Stomach (tissue), 4 donors: ENCODE measurements around the gene ZPR1.

Experiments
- EP300 ChIP-seq: sonication (generic); formaldehyde crosslinking; IDR thresholded peaks from one replicate; pipeline ENCODE4 v1.6.1; 2017; ENCODE audit warnings: antibody characterized with exemption
- POLR2AphosphoS5 ChIP-seq, 3 donors: sonication (generic); formaldehyde crosslinking; IDR thresholded peaks; one replicate each; pipeline ENCODE4 v1.6.1; 2016; ENCODE audit warnings: antibody characterized with exemption in 3 of 3
- TF ChIP-seq, protein P1 (sequence below), 7 experiments: fragments of 450-650 bp in 4 of 7; fragments of 200-600 bp in 3 of 7; sonication (generic) in 3 of 7; IDR thresholded peaks; one replicate each; pipeline ENCODE4 v1.5.1; 2016 to 2019; ENCODE audit warnings: antibody characterized with exemption in 7 of 7, control low read depth in 2 of 7, mild to moderate bottlenecking in 1 of 7

- TF ChIP-seq, protein P1, sequence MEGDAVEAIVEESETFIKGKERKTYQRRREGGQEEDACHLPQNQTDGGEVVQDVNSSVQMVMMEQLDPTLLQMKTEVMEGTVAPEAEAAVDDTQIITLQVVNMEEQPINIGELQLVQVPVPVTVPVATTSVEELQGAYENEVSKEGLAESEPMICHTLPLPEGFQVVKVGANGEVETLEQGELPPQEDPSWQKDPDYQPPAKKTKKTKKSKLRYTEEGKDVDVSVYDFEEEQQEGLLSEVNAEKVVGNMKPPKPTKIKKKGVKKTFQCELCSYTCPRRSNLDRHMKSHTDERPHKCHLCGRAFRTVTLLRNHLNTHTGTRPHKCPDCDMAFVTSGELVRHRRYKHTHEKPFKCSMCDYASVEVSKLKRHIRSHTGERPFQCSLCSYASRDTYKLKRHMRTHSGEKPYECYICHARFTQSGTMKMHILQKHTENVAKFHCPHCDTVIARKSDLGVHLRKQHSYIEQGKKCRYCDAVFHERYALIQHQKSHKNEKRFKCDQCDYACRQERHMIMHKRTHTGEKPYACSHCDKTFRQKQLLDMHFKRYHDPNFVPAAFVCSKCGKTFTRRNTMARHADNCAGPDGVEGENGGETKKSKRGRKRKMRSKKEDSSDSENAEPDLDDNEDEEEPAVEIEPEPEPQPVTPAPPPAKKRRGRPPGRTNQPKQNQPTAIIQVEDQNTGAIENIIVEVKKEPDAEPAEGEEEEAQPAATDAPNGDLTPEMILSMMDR (IDR thresholded peaks at IDR 0.05) = no peak
- no peak for TF ChIP-seq EP300
- TF ChIP-seq POLR2AphosphoS5 (IDR thresholded peaks at IDR 0.05) = no peak
Observed at GRCh38 chr11:116777056-116777455, 10.8 kb downstream of the ZPR1 start.
